Peyer's patch (tissue), 4 donors: ENCODE measurements around the gene FRMPD4.

Experiments used
- CTCF ChIP-seq, 6 experiments: fragments of 450-650 bp in 4 of 6; fragments of 200-600 bp in 2 of 6; sonication (generic) in 1 of 6; IDR thresholded peaks; one replicate each; pipeline ENCODE4 v1.5.1; 2017 to 2019; ENCODE audit warnings: antibody characterized with exemption in 6 of 6, mild to moderate bottlenecking in 3 of 6, moderate library complexity in 1 of 6
- POLR2A ChIP-seq, 2 donors: fragments of 450-650 bp; IDR thresholded peaks; one replicate each; pipeline ENCODE4 v1.5.1; 2017; ENCODE audit warnings: antibody characterized with exemption in 2 of 2, mild to moderate bottlenecking in 2 of 2, moderate library complexity in 2 of 2

DNA sequence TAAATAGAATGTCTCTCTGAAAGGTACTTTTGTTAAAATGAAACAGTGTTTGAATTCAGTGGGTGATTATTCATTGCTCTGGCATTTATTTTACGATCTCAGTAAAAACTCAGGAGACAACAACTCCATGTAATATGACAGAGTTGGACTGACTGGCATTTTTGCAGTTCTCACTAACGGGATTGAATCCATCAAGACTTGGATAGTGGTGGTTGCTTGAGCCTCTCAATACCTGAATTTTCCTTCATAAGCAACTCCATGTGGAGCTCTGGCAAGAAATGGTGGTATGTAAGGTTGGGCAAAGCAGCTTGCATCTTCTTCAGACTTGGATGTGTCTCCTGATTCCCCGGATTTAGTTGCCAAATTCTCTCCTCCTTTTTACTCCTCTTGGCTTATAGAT lies 72.7 kb downstream of the FRMPD4 start:
- TF ChIP-seq POLR2A (IDR thresholded peaks at IDR 0.05): no peak
- TF ChIP-seq CTCF (IDR thresholded peaks at IDR 0.05): no peak
